Measurements from ENCODE around the gene RBM28.
"Not testable (repeated sequence)": the region's sequence is repeated elsewhere in the genome, so short reads cannot be mapped to it uniquely, and the experiment has no call there.

The RBM28 gene

GRCh38 chr7:128318691-128319090 lies 25.0 kb downstream of the RBM28 start:
- no peak for TF ChIP-seq JUND (IDR thresholded peaks at IDR 0.05; ENCODE audit: low read depth)
- in situ Hi-C loops (cut with HindIII; ENCODE audit: low pct_unique_long_range_greater_than_20kb, low sequenced_read_pairs): no loop called here
- no peak for DNase-seq (ENCODE audit: low read depth in 1 of 2, low spot score in 1 of 2)

GRCh38 chr7:128311013-128311412 lies 32.7 kb downstream of the RBM28 start:
- DNase-seq (ENCODE audit: low read depth in 1 of 2, low spot score in 1 of 2): no peak
- TF ChIP-seq JUND (IDR thresholded peaks at IDR 0.05; ENCODE audit: low read depth): no peak
- in situ Hi-C loops (cut with HindIII; ENCODE audit: low pct_unique_long_range_greater_than_20kb, low sequenced_read_pairs): no loop called here

GRCh38 chr7:128310499-128310898 lies 33.2 kb downstream of the RBM28 start:
- DNase-seq (ENCODE audit: low read depth in 1 of 2, low spot score in 1 of 2): no peak
- no peak for TF ChIP-seq JUND (IDR thresholded peaks at IDR 0.05; ENCODE audit: low read depth)
- in situ Hi-C loops (cut with HindIII; ENCODE audit: low pct_unique_long_range_greater_than_20kb, low sequenced_read_pairs): no loop called here

GRCh38 chr7:128309976-128310375 lies 33.7 kb downstream of the RBM28 start:
- DNase-seq (ENCODE audit: low read depth in 1 of 2, low spot score in 1 of 2): no peak
- in situ Hi-C loops (cut with HindIII; ENCODE audit: low pct_unique_long_range_greater_than_20kb, low sequenced_read_pairs): no loop called here

GRCh38 chr7:128309124-128309523 lies 34.6 kb downstream of the RBM28 start:
- no peak for TF ChIP-seq JUND (IDR thresholded peaks at IDR 0.05; ENCODE audit: low read depth)
- in situ Hi-C loops (cut with HindIII; ENCODE audit: low pct_unique_long_range_greater_than_20kb, low sequenced_read_pairs): no loop called here

More at GRCh38 chr7:128309976-128310375, 33.7 kb downstream of the RBM28 start:
- no peak for TF ChIP-seq JUND (IDR thresholded peaks at IDR 0.05; ENCODE audit: low read depth)

GRCh38 chr7:128307061-128307460 lies 36.6 kb downstream of the RBM28 start:
- TF ChIP-seq JUND (IDR thresholded peaks at IDR 0.05; ENCODE audit: low read depth): no peak
- no peak for DNase-seq (ENCODE audit: low read depth in 1 of 2, low spot score in 1 of 2)
- in situ Hi-C loops (cut with HindIII; ENCODE audit: low pct_unique_long_range_greater_than_20kb, low sequenced_read_pairs): no loop called here

More at GRCh38 chr7:128309124-128309523, 34.6 kb downstream of the RBM28 start:
- DNase-seq (ENCODE audit: low read depth in 1 of 2, low spot score in 1 of 2): no peak

GRCh38 chr7:128304212-128304611 lies 39.5 kb downstream of the RBM28 start:
- in situ Hi-C loops (cut with HindIII; ENCODE audit: low pct_unique_long_range_greater_than_20kb, low sequenced_read_pairs): no loop called here
- DNase-seq (ENCODE audit: low read depth in 1 of 2, low spot score in 1 of 2): no peak
- no peak for TF ChIP-seq JUND (IDR thresholded peaks at IDR 0.05; ENCODE audit: low read depth)

- no peak for TF ChIP-seq JUND (IDR thresholded peaks at IDR 0.05; ENCODE audit: low read depth)
- in situ Hi-C loops (cut with HindIII; ENCODE audit: low pct_unique_long_range_greater_than_20kb, low sequenced_read_pairs): no loop called here
- no peak for DNase-seq (ENCODE audit: low read depth in 1 of 2, low spot score in 1 of 2)
Measured at GRCh38 chr7:128303643-128304042, 40.1 kb downstream of the RBM28 start.

GRCh38 chr7:128303133-128303532 lies 40.6 kb downstream of the RBM28 start:
- in situ Hi-C loops (cut with HindIII; ENCODE audit: low pct_unique_long_range_greater_than_20kb, low sequenced_read_pairs): no loop called here
- no peak for TF ChIP-seq JUND (IDR thresholded peaks at IDR 0.05; ENCODE audit: low read depth)
- DNase-seq (ENCODE audit: low read depth in 1 of 2, low spot score in 1 of 2): no peak

GRCh38 chr7:128302139-128302538 lies 41.6 kb downstream of the RBM28 start:
- TF ChIP-seq JUND (IDR thresholded peaks at IDR 0.05; ENCODE audit: low read depth): no peak
- no peak for DNase-seq (ENCODE audit: low read depth in 1 of 2, low spot score in 1 of 2)
- in situ Hi-C loops (cut with HindIII; ENCODE audit: low pct_unique_long_range_greater_than_20kb, low sequenced_read_pairs): no loop called here

- DNase-seq (ENCODE audit: low read depth in 1 of 2, low spot score in 1 of 2): no peak
- TF ChIP-seq JUND (IDR thresholded peaks at IDR 0.05; ENCODE audit: low read depth): no peak
- in situ Hi-C loops (cut with HindIII; ENCODE audit: low pct_unique_long_range_greater_than_20kb, low sequenced_read_pairs): no loop called here
Measured at GRCh38 chr7:128299109-128299607, 44.5 kb downstream of the RBM28 start.

- in situ Hi-C loops (cut with HindIII; ENCODE audit: low pct_unique_long_range_greater_than_20kb, low sequenced_read_pairs): not testable (repeated sequence)
Measured at GRCh38 chr7:128298004-128298403, 45.7 kb downstream of the RBM28 start.

GRCh38 chr7:128287556-128287955 lies 56.2 kb downstream of the RBM28 start:
- DNase-seq (ENCODE audit: low read depth in 1 of 2, low spot score in 1 of 2): no peak
- in situ Hi-C loops (cut with HindIII; ENCODE audit: low pct_unique_long_range_greater_than_20kb, low sequenced_read_pairs): no loop called here
- no peak for TF ChIP-seq JUND (IDR thresholded peaks at IDR 0.05; ENCODE audit: low read depth)

More at GRCh38 chr7:128298004-128298403, 45.7 kb downstream of the RBM28 start:
- DNase-seq (ENCODE audit: low read depth in 1 of 2, low spot score in 1 of 2): not testable (repeated sequence)

GRCh38 chr7:128284102-128284501 lies 59.6 kb downstream of the RBM28 start:
- no peak for DNase-seq (ENCODE audit: low read depth in 1 of 2, low spot score in 1 of 2)
- in situ Hi-C loops (cut with HindIII; ENCODE audit: low pct_unique_long_range_greater_than_20kb, low sequenced_read_pairs): no loop called here
- TF ChIP-seq JUND (IDR thresholded peaks at IDR 0.05; ENCODE audit: low read depth): no peak

All from T47D (cell line).